Activated T-helper 2 cell treated with anti-CD3 and anti-CD28 coated beads, Interferon-gamma antibody, Interleukin-2, Interleukin-4, amounts not matched to agents 10 μg/mL and 5 μg/mL and 100 μg/mL, durations not matched to agents 14 hours and 24 hours and 36 hours (primary cell): ENCODE results near the gene BFSP2. TPM values are rescaled to one million over a fixed set of nuclear protein-coding genes. Genes with fewer than 3 reads are reported as not detected.

Source experiments
- DNase-seq: peaks from one replicate; pipeline ENCODE4 v3.0.0; 2021; ENCODE audit warnings: low spot score
- H3K27ac Mint-ChIP-seq: one replicate; pipeline ENCODE4 v1.8.0; 2021; ENCODE audit warnings: mixed read lengths
- H3K27me3 Mint-ChIP-seq: one replicate; pipeline ENCODE4 v1.8.0; 2021; ENCODE audit warnings: low read depth, mixed read lengths
- H3K36me3 Mint-ChIP-seq: one replicate; pipeline ENCODE4 v1.8.0; 2021; ENCODE audit warnings: low read depth, mixed read lengths
- H3K4me1 Mint-ChIP-seq: one replicate; pipeline ENCODE4 v1.8.0; 2021; ENCODE audit warnings: low read depth, mixed read lengths
- H3K4me3 Mint-ChIP-seq: one replicate; pipeline ENCODE4 v1.8.0; 2021; ENCODE audit warnings: low read depth, mild to moderate bottlenecking, moderate library complexity, mixed read lengths
- H3K9me3 Mint-ChIP-seq: one replicate; pipeline ENCODE4 v1.8.0; 2021; ENCODE audit warnings: mixed read lengths
- intact Hi-C: fragments of 100-400 bp; cut with micrococcal nuclease; formaldehyde crosslinking; loops from one replicate; pipeline ENCODE4 v1.15.1; 2023
- total RNA-seq: library from RNA; stranded (reverse); gene quantifications from 2 replicates; pipeline ENCODE4 v1.2.3, GENCODE V29; 2022

BFSP2 gene
- total RNA-seq, 1 donor from 2014 or later: not detected

DNA sequence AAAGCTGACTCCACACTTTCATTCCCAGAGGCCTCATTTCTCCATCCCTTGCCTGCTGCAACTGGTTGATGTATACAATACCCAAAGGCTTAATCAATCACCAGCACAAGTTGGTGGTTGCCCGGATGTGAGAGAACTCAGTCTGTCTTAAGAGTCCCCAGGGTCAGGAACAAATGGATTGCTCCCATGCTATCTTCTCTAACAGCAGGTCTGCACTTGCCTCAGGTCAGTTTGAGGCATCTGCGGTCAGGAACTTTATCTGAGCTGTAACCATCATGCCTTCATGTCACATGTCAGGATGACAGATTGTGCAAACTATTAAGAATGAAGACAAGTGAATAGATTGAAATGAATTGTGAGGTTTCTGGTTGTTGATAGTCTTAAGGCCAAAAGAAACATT, 56.1 kb downstream of the BFSP2 start:
- no peaks in the 10 kb centered on the region for H3K36me3 Mint-ChIP-seq
- H3K4me1 Mint-ChIP-seq: peaks cover 6% of the 10 kb centered on the region
- H3K9me3 Mint-ChIP-seq: no peaks in the 10 kb centered on the region
- no peaks in the 10 kb centered on the region for H3K27me3 Mint-ChIP-seq
- intact Hi-C loops: no loop called here
- no peak overlapping the region for H3K27ac Mint-ChIP-seq
- DNase-seq: no peak
- H3K4me3 Mint-ChIP-seq: no peak overlapping the region

DNA sequence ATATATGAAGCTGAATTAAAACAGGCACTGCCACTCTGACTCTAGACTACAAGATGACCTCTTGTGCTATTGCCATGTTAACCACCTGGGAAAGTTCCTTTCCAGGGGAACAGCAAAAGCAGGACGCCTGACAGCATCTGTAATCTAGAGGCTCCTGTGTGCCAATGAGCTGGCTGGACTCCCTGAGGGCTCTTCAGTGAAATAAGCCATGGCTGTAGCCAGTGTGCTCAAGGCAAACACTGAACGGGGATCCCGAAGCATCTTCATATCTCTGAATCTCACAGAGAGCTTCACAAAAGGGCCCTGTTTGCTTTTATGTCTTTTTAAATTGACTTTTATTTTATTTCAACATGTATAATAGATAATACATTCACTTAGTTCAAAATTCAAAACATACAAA, 57.2 kb downstream of the BFSP2 start:
- Mint-ChIP-seq H3K36me3 (no peaks in the 10 kb centered on the region), H3K27ac (no peak overlapping the region), H3K27me3 (no peaks in the 10 kb centered on the region), H3K9me3 (no peaks in the 10 kb centered on the region), H3K4me1 (peaks cover 14% of the 10 kb centered on the region), H3K4me3 (no peak overlapping the region)
- intact Hi-C loops: no loop called here
- no peak for DNase-seq

DNA sequence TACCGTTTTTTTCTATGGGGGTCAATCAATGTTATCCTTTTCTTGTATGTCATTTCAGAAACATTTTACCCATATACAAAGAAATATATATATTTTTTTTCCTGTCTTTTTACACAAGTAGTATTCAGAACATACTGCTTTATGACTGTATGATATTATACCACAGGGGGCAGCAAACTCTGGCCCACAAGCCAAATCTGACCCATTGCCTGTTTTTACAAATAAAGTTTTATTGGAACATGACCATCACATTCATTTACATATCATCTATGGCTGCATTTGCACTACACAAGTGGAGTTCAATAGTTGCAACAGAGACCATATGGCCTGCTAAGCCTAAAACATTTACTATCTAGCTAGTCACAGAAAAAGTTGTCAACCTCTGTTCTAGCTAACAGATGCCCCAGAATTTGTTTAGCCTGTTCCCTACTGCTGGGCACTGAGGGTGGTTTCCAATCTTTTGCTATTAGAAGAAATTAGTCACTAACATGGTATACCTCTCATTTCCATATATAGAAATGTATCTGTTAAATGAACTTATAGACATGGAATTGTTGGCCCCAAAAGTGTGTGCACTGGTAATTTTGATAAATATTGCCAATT, 57.7 kb downstream of the BFSP2 start:
- no peak overlapping the region for H3K4me3 Mint-ChIP-seq
- no peak for DNase-seq
- intact Hi-C loops: no loop called here
- H3K27ac Mint-ChIP-seq: no peak overlapping the region
- no peaks in the 10 kb centered on the region for H3K27me3 Mint-ChIP-seq
- H3K9me3 Mint-ChIP-seq: no peaks in the 10 kb centered on the region
- H3K4me1 Mint-ChIP-seq: peaks cover 17% of the 10 kb centered on the region
- H3K36me3 Mint-ChIP-seq: no peaks in the 10 kb centered on the region

DNA sequence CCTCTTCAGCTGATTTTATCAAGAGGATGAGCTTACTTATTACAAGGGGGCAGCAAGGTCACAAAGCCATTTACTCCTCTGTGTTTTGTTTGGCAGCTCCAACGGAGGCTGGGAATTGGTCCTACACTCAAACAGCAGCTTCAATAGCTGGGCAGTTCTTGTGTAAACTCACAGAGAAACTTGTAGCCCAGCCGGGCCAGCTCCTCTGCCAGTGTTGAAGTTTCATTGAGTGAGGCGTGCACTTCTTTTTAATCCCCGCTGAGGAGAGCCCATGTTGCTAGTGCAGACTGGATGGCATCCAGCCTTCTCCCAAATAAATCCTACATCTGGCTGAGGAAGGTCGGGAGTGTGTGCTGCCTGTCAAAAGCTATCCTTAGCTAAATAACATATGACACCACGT, 59.5 kb downstream of the BFSP2 start:
- intact Hi-C loops: no loop called here
- Mint-ChIP-seq H3K27ac (no peak overlapping the region), H3K9me3 (no peaks in the 10 kb centered on the region), H3K36me3 (no peaks in the 10 kb centered on the region), H3K27me3 (no peaks in the 10 kb centered on the region), H3K4me3 (no peak overlapping the region), H3K4me1 (peaks cover 30% of the 10 kb centered on the region)
- DNase-seq: no peak

DNA sequence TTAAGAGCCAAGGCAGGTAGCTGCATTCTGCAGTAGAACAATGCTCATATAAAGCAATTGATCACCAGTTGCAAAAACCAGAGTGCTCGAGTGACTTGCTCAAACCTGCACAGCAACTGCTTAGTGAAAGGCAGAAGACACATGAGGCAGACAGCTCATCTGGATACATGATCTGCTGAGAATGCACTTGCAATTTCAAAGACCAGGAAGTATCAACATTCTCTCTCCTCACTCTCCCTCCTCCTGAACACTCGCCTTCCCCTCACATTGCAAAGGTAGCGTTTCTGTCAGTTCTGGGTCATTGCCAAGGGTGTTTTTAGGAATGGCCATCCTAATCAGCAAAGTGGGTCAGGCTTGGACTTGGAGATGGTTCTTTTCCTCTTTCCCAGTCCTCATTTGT, 61.0 kb downstream of the BFSP2 start:
- Mint-ChIP-seq H3K4me3 (no peak overlapping the region), H3K36me3 (no peaks in the 10 kb centered on the region), H3K27ac (no peak overlapping the region), H3K27me3 (no peaks in the 10 kb centered on the region), H3K4me1 (peaks cover 32% of the 10 kb centered on the region), H3K9me3 (no peaks in the 10 kb centered on the region)
- DNase-seq: no peak
- intact Hi-C loops: loop anchor here (2.0 kb wide), 1 partner anchor 14 kb away; no protein-coding TSS in a partner anchor

DNA sequence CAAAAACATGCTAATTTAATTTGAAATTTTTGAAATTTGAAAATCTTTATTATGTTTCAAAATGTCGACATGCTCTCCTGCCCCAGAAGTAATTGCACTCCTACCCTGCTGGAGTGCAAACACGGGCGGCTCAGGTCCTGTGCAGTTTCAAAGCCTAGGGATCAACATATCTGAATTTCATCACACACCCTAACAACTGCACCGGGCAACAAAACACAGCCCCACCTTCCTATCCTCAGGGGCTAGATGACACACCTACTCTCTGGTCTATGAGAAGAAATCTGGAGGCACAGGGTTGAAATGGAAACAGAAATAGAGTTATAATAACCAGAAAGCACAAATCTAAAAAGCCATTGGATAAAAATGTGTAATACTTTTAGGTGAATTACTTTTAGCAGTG, 61.4 kb downstream of the BFSP2 start:
- H3K4me3 Mint-ChIP-seq: no peak overlapping the region
- no peaks in the 10 kb centered on the region for H3K9me3 Mint-ChIP-seq
- peaks cover 32% of the 10 kb centered on the region for H3K4me1 Mint-ChIP-seq
- no peak for DNase-seq
- no peak overlapping the region for H3K27ac Mint-ChIP-seq
- H3K27me3 Mint-ChIP-seq: no peaks in the 10 kb centered on the region
- intact Hi-C loops: loop anchor here (2.0 kb wide), 1 partner anchor 14 kb away; no protein-coding TSS in a partner anchor
- no peaks in the 10 kb centered on the region for H3K36me3 Mint-ChIP-seq

DNA sequence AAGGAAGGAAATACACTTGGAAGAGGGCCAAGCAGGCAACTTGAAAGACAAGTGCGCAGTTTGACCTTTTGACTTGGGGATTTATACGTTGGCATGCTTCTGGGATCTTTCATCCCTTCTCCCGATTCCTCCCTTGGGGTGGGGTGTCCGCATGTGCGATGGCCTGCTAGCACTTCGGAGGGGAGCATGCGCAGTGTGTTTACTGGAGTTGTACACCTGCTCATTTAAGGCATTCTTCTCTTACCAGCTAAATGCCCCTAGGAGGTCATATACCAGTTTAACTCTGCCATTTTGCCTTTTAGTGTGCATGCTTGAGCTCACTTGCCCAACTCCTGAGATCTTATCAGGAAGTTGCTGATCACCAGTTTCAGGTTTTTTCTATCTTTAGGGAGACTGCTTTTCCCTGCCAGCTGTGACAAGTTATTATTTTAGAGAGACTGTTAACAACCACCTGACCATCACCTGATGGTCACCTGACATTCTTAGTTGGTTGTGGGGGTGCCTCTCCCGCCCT, 63.5 kb downstream of the BFSP2 start:
- Mint-ChIP-seq H3K9me3 (no peaks in the 10 kb centered on the region), H3K36me3 (no peaks in the 10 kb centered on the region), H3K4me3 (no peak overlapping the region), H3K27me3 (no peaks in the 10 kb centered on the region), H3K27ac (no peak overlapping the region), H3K4me1 (peaks cover 47% of the 10 kb centered on the region)
- DNase-seq: no peak
- intact Hi-C loops: no loop called here

DNA sequence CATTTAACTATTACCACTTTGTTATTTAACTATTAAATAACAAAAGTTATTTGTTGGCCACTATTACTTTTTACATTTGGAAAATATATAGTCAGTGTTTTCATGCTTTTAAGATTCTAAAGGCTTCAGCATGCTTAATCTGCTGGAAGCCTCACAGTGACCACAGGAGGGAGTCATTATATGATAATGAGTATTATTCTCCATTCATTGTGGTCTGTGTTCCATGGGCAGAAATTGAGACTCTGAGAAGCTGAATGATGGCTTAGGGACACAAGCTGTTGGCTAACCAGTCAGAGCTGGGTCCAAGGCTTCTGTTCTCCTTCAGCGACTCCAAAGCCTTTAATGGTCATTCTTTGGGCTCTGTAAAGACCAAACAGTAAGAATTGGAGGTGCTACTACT, 64.7 kb downstream of the BFSP2 start:
- Mint-ChIP-seq H3K36me3 (no peaks in the 10 kb centered on the region), H3K27me3 (no peaks in the 10 kb centered on the region), H3K9me3 (no peaks in the 10 kb centered on the region), H3K4me3 (no peak overlapping the region), H3K4me1 (peaks cover 49% of the 10 kb centered on the region), H3K27ac (no peak overlapping the region)
- intact Hi-C loops: loop anchor here (1.0 kb wide), 1 partner anchor 20 kb away; no protein-coding TSS in a partner anchor
- no peak for DNase-seq

DNA sequence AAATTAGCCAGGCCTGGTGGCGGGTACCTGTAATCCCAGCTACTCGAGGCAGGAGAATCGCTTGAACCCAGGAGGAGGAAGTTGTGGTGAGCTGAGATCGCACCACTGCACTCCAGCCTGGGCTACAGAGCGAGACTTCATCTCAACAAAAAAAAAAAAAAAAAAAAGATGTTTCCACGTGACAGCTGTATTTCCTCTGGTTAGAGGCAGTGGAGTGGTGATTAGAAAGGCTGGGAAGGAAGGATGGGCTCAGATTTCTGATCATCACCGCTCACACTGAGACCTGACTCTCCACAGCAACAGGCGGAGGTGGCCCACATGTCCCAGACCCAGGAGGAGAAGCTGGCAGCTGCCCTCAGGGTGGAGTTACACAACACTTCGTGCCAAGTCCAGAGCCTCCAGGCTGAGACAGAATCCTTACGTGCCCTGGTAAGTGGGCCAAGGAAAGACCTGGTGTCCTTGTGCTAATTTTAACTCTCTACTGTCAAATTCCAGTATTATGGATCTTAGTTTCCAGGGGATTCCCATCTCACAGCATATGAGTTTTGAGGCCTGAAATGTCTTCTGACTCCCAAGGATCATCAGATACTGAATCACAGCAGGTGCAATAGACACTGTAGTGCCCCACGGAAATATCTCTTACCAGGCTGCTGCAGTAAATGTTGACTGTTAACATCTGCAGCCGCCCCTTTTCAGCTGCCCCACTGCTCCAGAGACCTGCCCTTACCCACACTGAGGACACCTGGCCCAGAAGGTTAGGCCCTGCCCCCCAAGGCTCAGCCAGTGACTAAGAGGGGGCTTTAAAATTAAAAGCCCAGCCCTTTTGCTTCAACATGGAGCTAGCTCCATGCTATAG, 66.9 kb downstream of the BFSP2 start:
- Mint-ChIP-seq H3K9me3 (no peaks in the 10 kb centered on the region), H3K27ac (no peak overlapping the region), H3K4me1 (peaks cover 37% of the 10 kb centered on the region), H3K4me3 (no peak overlapping the region), H3K27me3 (no peaks in the 10 kb centered on the region), H3K36me3 (no peaks in the 10 kb centered on the region)
- intact Hi-C loops: no loop called here
- DNase-seq: no peak

DNA sequence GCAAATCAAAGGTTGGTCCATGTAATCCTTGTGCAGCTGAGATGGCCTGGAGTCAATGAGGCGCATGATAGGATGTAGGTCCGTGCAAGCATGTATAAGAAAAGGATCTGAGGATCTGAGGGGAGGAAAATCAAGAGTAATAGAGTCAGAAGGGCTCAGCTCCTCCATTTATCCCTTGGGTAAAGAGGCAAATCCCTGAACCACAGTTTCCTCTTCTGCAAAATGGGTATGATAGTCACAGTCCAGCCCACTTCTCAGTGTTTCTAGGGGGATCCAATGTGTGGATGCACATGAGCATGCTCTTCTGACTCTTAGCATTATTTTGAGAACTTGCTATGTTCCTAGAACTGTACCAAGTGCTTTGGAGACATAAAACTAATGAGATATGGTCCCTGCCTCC, 67.9 kb downstream of the BFSP2 start:
- intact Hi-C loops: no loop called here
- Mint-ChIP-seq H3K27me3 (no peaks in the 10 kb centered on the region), H3K4me1 (peaks cover 31% of the 10 kb centered on the region), H3K27ac (no peak overlapping the region), H3K4me3 (no peak overlapping the region), H3K36me3 (no peaks in the 10 kb centered on the region), H3K9me3 (no peaks in the 10 kb centered on the region)
- no peak for DNase-seq

DNA sequence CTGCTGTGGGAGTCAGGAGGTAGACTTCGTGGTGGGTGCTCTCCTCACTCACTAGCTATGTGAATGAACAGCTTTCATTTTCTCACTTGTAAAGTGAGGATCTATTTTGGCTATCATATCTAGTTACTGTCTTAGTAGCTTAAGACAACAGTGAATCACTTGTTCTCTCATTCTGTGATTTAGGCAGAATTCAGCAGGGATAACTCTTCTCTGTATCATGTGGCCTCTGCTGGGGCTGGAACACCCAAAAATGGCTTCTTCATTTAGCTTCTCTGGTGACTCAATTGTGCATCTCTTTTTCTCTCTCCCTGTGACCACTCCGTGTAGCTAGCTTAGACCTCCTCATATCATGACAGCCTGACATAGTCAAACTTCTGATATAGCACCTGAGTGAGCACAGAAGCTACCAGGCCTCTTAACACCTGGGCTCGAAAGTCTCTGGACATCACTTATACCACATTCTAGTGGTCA, 68.4 kb downstream of the BFSP2 start:
- Mint-ChIP-seq H3K27me3 (no peaks in the 10 kb centered on the region), H3K4me3 (no peak overlapping the region), H3K9me3 (no peaks in the 10 kb centered on the region), H3K4me1 (peaks cover 29% of the 10 kb centered on the region), H3K27ac (no peak overlapping the region), H3K36me3 (no peaks in the 10 kb centered on the region)
- no peak for DNase-seq
- intact Hi-C loops: no loop called here

DNA sequence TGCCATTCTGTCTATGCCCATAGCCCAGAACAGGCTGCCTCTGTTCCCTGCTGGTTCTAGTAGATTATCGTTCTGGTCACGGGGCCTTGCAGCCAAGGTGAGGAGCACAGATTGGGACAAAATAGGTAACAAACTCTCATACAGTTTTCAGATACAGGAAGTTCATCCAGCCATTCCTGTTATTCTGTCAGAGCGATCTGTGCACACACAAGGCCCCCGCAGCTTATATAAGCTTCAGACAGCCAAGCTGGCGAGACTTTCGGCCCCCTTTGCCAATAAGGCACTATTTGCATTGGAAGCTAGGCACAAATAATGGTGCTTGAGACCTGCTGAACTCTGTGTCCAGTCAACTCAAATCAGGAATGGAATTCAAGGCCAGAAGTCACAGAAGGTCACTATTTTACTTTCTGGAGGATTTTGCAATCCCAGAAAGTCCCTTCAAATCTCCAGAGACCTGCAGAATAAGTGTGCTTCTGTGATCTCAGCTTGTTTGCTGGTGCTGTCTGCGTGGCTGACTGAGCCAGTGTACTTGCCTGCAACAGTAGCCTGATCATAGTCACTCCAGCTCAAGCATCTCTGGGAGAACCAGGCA, 69.4 kb downstream of the BFSP2 start:
- peaks cover 24% of the 10 kb centered on the region for H3K4me1 Mint-ChIP-seq
- H3K27ac Mint-ChIP-seq: no peak overlapping the region
- no peaks in the 10 kb centered on the region for H3K9me3 Mint-ChIP-seq
- H3K27me3 Mint-ChIP-seq: no peaks in the 10 kb centered on the region
- no peak overlapping the region for H3K4me3 Mint-ChIP-seq
- DNase-seq: no peak
- no peaks in the 10 kb centered on the region for H3K36me3 Mint-ChIP-seq
- intact Hi-C loops: no loop called here

DNA sequence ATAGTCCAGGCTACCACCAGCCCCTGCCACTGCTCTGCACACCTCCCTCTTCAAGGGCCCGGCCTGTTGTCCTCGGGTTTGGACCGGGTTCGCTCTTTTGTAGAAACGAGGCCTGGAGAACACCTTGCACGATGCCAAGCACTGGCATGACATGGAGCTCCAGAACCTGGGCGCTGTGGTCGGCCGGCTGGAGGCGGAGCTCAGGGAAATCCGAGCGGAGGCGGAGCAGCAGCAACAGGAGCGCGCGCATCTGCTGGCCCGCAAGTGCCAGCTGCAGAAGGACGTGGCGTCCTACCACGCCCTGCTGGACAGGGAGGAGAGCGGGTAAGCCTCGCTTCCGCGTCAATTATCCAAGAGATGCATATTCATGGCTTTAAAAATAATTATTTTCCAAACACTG, 72.4 kb downstream of the BFSP2 start:
- H3K36me3 Mint-ChIP-seq: no peaks in the 10 kb centered on the region
- intact Hi-C loops: no loop called here
- H3K27ac Mint-ChIP-seq: no peak overlapping the region
- H3K4me3 Mint-ChIP-seq: no peak overlapping the region
- no peaks in the 10 kb centered on the region for H3K27me3 Mint-ChIP-seq
- H3K9me3 Mint-ChIP-seq: no peaks in the 10 kb centered on the region
- H3K4me1 Mint-ChIP-seq: peaks cover 43% of the 10 kb centered on the region
- DNase-seq: no peak
